B cell (primary cell): Measurements from ENCODE around the gene PLEKHG4B. TPM values are rescaled to one million over a fixed set of nuclear protein-coding genes. Genes with fewer than 3 reads are reported as not detected.
"Not testable (repeated sequence)": the region's sequence is repeated elsewhere in the genome, so short reads cannot be mapped to it uniquely, and the experiment has no call there.

Experiments
- ATAC-seq: fragments of 200-7000 bp; cut with Tn5 transposase; one replicate; pipeline ENCODE4 v1.10.0; 2021; ENCODE audit warnings: low read depth, mild to moderate bottlenecking, moderate number of reproducible peaks, moderate library complexity
- CTCF ChIA-PET: fragments of 350-600 bp; sonication (Branson Sonifier 250); formaldehyde crosslinking; loops from one replicate; lab custom pipeline; 2021; ENCODE audit warnings: antibody characterized with exemption, inconsistent platforms; lab: Charles Lee
- POLR2A ChIA-PET: fragments of 350-600 bp; sonication (Branson Sonifier 250); formaldehyde crosslinking; loops from one replicate; lab custom pipeline; 2021; ENCODE audit warnings: antibody characterized with exemption; lab: Charles Lee
- DNase-seq: peaks from one replicate; pipeline ENCODE4 v3.0.0; 2013
- H2AFZ ChIP-seq: 2 replicates; pipeline ENCODE4 v1.6.1; 2012; ENCODE audit warnings: mild to moderate bottlenecking, low read depth, low read length; ENCODE audit not compliant: insufficient read depth, poor library complexity, severe bottlenecking
- H3K27ac ChIP-seq, 2 donors: 1 replicate in 1 of 2; 2 replicates in 1 of 2; pipeline ENCODE4 v1.5.1; 2012 to 2013; ENCODE audit warnings: low read length in 2 of 2, mild to moderate bottlenecking in 2 of 2, moderate library complexity in 1 of 2
- H3K27me3 ChIP-seq, 4 experiments: fragments of 200-600 bp in 1 of 4; sonication (generic) in 1 of 4; replicated peaks in 1 of 4; 1 replicate in 2 of 4; 2 replicates in 2 of 4; pipeline versions ENCODE4 v1.6.1 to v1.7.0; 2013 to 2016; ENCODE audit warnings: low read length in 3 of 4, mild to moderate bottlenecking in 2 of 4, mixed read lengths in 1 of 4, moderate library complexity in 1 of 4; ENCODE audit not compliant: insufficient read depth in 4 of 4, control insufficient read depth in 3 of 4; ENCODE audit errors: control extremely low read depth in 1 of 4
- H3K36me3 ChIP-seq, 2 experiments: replicated peaks in 1 of 2; 1 replicate in 1 of 2; 2 replicates in 1 of 2; pipeline versions ENCODE4 v1.6.1 to v1.7.1; 2013; ENCODE audit warnings: low read length in 1 of 2; ENCODE audit not compliant: insufficient read depth in 2 of 2, control insufficient read depth in 1 of 2; ENCODE audit errors: control extremely low read depth in 1 of 2, extremely low read depth in 1 of 2
- H3K4me1 ChIP-seq, 2 donors: fragments of 200-600 bp in 1 of 2; sonication (generic) in 1 of 2; 1 replicate in 1 of 2; 2 replicates in 1 of 2; pipeline versions ENCODE4 v1.5.1 to v1.6.1; 2013 to 2017; ENCODE audit warnings: low read length in 2 of 2; ENCODE audit not compliant: control insufficient read depth in 2 of 2, insufficient read depth in 2 of 2
- H3K4me2 ChIP-seq: replicated peaks from 2 replicates; pipeline ENCODE3; 2012; ENCODE audit warnings: mild to moderate bottlenecking, low read depth, low read length; ENCODE audit not compliant: poor library complexity, severe bottlenecking
- H3K4me3 ChIP-seq, 5 experiments: fragments of 200-600 bp in 1 of 5; sonication (generic) in 1 of 5; 1 replicate in 3 of 5; 2 replicates in 2 of 5; pipeline versions ENCODE4 v1.5.1 to v1.7.0; 2011 to 2016; ENCODE audit warnings: low read length in 4 of 5, mild to moderate bottlenecking in 4 of 5, low read depth in 2 of 5, control low read depth in 1 of 5, moderate library complexity in 1 of 5; ENCODE audit not compliant: insufficient read depth in 1 of 5; ENCODE audit errors: control extremely low read depth in 1 of 5, extremely low read depth in 1 of 5
- H3K79me2 ChIP-seq: fragments of 200-600 bp; sonication (generic); one replicate; pipeline ENCODE4 v1.6.0; 2016; ENCODE audit warnings: low read length; ENCODE audit not compliant: control insufficient read depth, insufficient read depth
- H3K9ac ChIP-seq: fragments of 200-600 bp; sonication (generic); 2 replicates; pipeline ENCODE4 v1.6.1; 2017; ENCODE audit warnings: mild to moderate bottlenecking, low read length, moderate library complexity
- H3K9me3 ChIP-seq, 3 donors: one replicate each; pipeline versions ENCODE4 v1.6.1 to v1.7.1; 2013; ENCODE audit warnings: low read length in 2 of 3; ENCODE audit not compliant: control insufficient read depth in 2 of 3, insufficient read depth in 1 of 3; ENCODE audit errors: control extremely low read depth in 1 of 3
- H4K20me1 ChIP-seq: 2 replicates; pipeline ENCODE4 v1.6.0; 2012; ENCODE audit warnings: mild to moderate bottlenecking, low read length; ENCODE audit not compliant: insufficient read depth, control insufficient read depth, poor library complexity, severe bottlenecking
- H3K27ac Mint-ChIP-seq: one replicate; pipeline ENCODE4 v1.8.0; 2021; ENCODE audit warnings: mixed read lengths
- H3K27me3 Mint-ChIP-seq: one replicate; pipeline ENCODE4 v1.8.0; 2021; ENCODE audit warnings: mixed read lengths
- H3K4me1 Mint-ChIP-seq: one replicate; pipeline ENCODE4 v1.8.0; 2021; ENCODE audit warnings: mixed read lengths
- H3K4me3 Mint-ChIP-seq: one replicate; pipeline ENCODE4 v1.8.0; 2021; ENCODE audit warnings: mixed read lengths
- H3K9me3 Mint-ChIP-seq: one replicate; pipeline ENCODE4 v1.8.0; 2022; ENCODE audit warnings: mixed read lengths; ENCODE audit not compliant: insufficient read depth
- CTCF ChIP-seq: fragments of 200-600 bp; IDR thresholded peaks from one replicate; pipeline ENCODE4 v1.8.0; 2022; ENCODE audit warnings: antibody characterized with exemption, mild to moderate bottlenecking
- EZH2 ChIP-seq: IDR thresholded peaks from 2 replicates; pipeline ENCODE4 v1.6.1; 2012; ENCODE audit warnings: borderline replicate concordance, low read depth, mild to moderate bottlenecking, moderate library complexity, low read length; ENCODE audit not compliant: insufficient read depth, poor library complexity, severe bottlenecking
- WGBS: methylation state at CpG from one replicate; pipeline ENCODE4 v1.1.5; 2013; ENCODE audit warnings: missing lambda C conversion rate; ENCODE audit not compliant: insufficient coverage; 5-methylcytosine and 5-hydroxymethylcytosine counted together
- intact Hi-C: fragments of 100-400 bp; cut with micrococcal nuclease; formaldehyde crosslinking; loops from one replicate; pipeline ENCODE4 v1.10.0; 2022
- polyA plus RNA-seq: library from polyadenylated mRNA; depleted of rRNA; stranded (reverse); fragments of >200 nt; gene quantifications from 2 replicates; pipeline ENCODE4 v1.2.3, GENCODE V29; 2012
- total RNA-seq, 2 donors: library from RNA; stranded (reverse); fragments of 120-200 nt in 1 of 2; gene quantifications; 1 replicate in 1 of 2; 2 replicates in 1 of 2; pipeline versions ENCODE4 v1.2.3 to v1.2.4, GENCODE V29; 2013 to 2022

PLEKHG4B gene
- total and polyA plus RNA-seq, 2 donors (not counting 1 experiment from before 2014, with no cell fraction given), result not detected

GRCh38 chr5:223791-224190, 131.8 kb downstream of the PLEKHG4B start:
- intact Hi-C loops, result no loop called here
- no peak overlapping the region for H3K27ac ChIP-seq
- no peak overlapping the region for H3K4me2 ChIP-seq
- H3K4me3 Mint-ChIP-seq, result no peak overlapping the region
- H3K27me3 Mint-ChIP-seq, result no peaks in the 10 kb centered on the region
- TF ChIP-seq EZH2 (no peak), CTCF (no peak)
- H3K9me3 ChIP-seq, result no peaks in the 10 kb centered on the region
- no peaks in the 10 kb centered on the region for H3K9me3 Mint-ChIP-seq
- 100% methylated on average over 6 of the region's 6 CpGs for WGBS
- H3K36me3 ChIP-seq, result peaks cover 3 to 42% of the 10 kb centered on the region in 2 experiments
- peaks cover 60% of the 10 kb centered on the region for H3K79me2 ChIP-seq
- H4K20me1 ChIP-seq, result peaks cover 35% of the 10 kb centered on the region
- no peak overlapping the region for H3K27ac Mint-ChIP-seq
- H3K4me1 Mint-ChIP-seq, result peaks cover 36% of the 10 kb centered on the region
- no peak overlapping the region for H3K9ac ChIP-seq
- ChIA-PET POLR2A (no interaction called here), CTCF (no interaction called here)
- H2AFZ ChIP-seq, result no peak overlapping the region
- H3K27me3 ChIP-seq, result no peaks in the 10 kb centered on the region
- H3K4me3 ChIP-seq, result no peak overlapping the region
- ATAC-seq, result no peak
- peaks cover 6 to 7% of the 10 kb centered on the region in 2 donors for H3K4me1 ChIP-seq
- DNase-seq, result no peak

- peaks cover 35% of the 10 kb centered on the region for H4K20me1 ChIP-seq
- DNase-seq, result no peak
- H3K79me2 ChIP-seq, result peaks cover 45% of the 10 kb centered on the region
- no peaks in the 10 kb centered on the region for H3K9me3 Mint-ChIP-seq
- ChIA-PET POLR2A (no interaction called here), CTCF (no interaction called here)
- no peaks in the 10 kb centered on the region for H3K9me3 ChIP-seq
- no peak overlapping the region for H3K4me3 ChIP-seq
- no peak overlapping the region for H3K4me2 ChIP-seq
- no peak overlapping the region for H2AFZ ChIP-seq
- H3K4me1 ChIP-seq, result peaks cover 3 to 6% of the 10 kb centered on the region in 2 donors
- no peak overlapping the region for H3K27ac Mint-ChIP-seq
- no peak overlapping the region for H3K4me3 Mint-ChIP-seq
- WGBS, result 98% methylated on average over 13 of the region's 14 CpGs
- H3K9ac ChIP-seq, result no peak overlapping the region
- TF ChIP-seq CTCF (no peak), EZH2 (no peak)
- intact Hi-C loops, result no loop called here
- H3K4me1 Mint-ChIP-seq, result peaks cover 21% of the 10 kb centered on the region
- no peaks in the 10 kb centered on the region for H3K27me3 Mint-ChIP-seq
- peaks cover 6 to 54% of the 10 kb centered on the region in 2 experiments for H3K36me3 ChIP-seq
- no peak for ATAC-seq
- no peaks in the 10 kb centered on the region for H3K27me3 ChIP-seq
- no peak overlapping the region for H3K27ac ChIP-seq
Measured at GRCh38 chr5:225334-225733, 133.4 kb downstream of the PLEKHG4B start.

GRCh38 chr5:227375-227774, 135.4 kb downstream of the PLEKHG4B start:
- Histone ChIP-seq H3K36me3 (peaks cover 8 to 70% of the 10 kb centered on the region in 2 experiments), H4K20me1 (peaks cover 23% of the 10 kb centered on the region), H3K79me2 (peaks cover 24% of the 10 kb centered on the region)
- H3K27me3 ChIP-seq, ATAC-seq, H3K27ac Mint-ChIP-seq, intact Hi-C loops, H2AFZ ChIP-seq, H3K9me3 Mint-ChIP-seq, H3K4me1 ChIP-seq, H3K9ac ChIP-seq, CTCF ChIA-PET, H3K27ac ChIP-seq, DNase-seq, H3K4me1 Mint-ChIP-seq, H3K4me2 ChIP-seq, H3K4me3 Mint-ChIP-seq, POLR2A ChIA-PET, H3K27me3 Mint-ChIP-seq, H3K9me3 ChIP-seq, H3K4me3 ChIP-seq: not testable (repeated sequence)
- 98% methylated on average over 6 of the region's 17 CpGs for WGBS
